Mammary epithelial cell (primary cell): ENCODE results near the gene NUP214.

Experiments used
- EZH2 ChIP-seq: IDR thresholded peaks from 2 replicates; pipeline ENCODE4 v1.6.1; 2012; ENCODE audit warnings: low read length, inconsistent platforms, borderline replicate concordance
- TF ChIP-seq, protein P1 (sequence below), 2 donors: IDR thresholded peaks in 1 of 2; conservative IDR thresholded peaks in 1 of 2; 2 replicates each; pipeline ENCODE4 v1.5.1; 2011 to 2012; ENCODE audit warnings: inconsistent platforms in 2 of 2, low read length in 2 of 2, mild to moderate bottlenecking in 2 of 2, control low read depth in 1 of 2, low read depth in 1 of 2; ENCODE audit not compliant: insufficient read depth in 1 of 2; ENCODE audit errors: extremely low read depth in 1 of 2

DNA sequence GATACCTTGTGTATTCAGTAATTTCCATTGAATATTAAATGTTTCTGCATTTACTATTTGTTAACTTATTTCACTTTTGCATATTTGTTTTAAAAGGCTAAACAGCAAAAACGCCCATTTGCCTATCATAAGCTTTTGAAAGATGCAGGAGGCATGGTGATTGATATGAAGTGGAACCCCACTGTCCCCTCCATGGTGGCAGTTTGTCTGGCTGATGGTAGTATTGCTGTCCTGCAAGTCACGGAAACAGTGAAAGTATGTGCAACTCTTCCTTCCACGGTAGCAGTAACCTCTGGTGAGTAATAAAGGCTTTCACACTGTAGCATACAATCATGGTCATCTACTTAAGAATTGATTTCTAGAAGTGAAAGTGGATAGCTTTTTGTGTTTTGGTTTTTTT is 3.8 kb downstream of the NUP214 start:
- TF ChIP-seq EZH2 = no peak
- TF ChIP-seq, protein P1, sequence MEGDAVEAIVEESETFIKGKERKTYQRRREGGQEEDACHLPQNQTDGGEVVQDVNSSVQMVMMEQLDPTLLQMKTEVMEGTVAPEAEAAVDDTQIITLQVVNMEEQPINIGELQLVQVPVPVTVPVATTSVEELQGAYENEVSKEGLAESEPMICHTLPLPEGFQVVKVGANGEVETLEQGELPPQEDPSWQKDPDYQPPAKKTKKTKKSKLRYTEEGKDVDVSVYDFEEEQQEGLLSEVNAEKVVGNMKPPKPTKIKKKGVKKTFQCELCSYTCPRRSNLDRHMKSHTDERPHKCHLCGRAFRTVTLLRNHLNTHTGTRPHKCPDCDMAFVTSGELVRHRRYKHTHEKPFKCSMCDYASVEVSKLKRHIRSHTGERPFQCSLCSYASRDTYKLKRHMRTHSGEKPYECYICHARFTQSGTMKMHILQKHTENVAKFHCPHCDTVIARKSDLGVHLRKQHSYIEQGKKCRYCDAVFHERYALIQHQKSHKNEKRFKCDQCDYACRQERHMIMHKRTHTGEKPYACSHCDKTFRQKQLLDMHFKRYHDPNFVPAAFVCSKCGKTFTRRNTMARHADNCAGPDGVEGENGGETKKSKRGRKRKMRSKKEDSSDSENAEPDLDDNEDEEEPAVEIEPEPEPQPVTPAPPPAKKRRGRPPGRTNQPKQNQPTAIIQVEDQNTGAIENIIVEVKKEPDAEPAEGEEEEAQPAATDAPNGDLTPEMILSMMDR (conservative IDR thresholded peaks at IDR 0.05 in 1 of 2, IDR thresholded peaks at IDR 0.05 in 1 of 2; ENCODE audit: extremely low read depth in 1 of 2, insufficient read depth in 1 of 2, low read depth in 1 of 2, low read length in 2 of 2) = no peak
